Measurements from ENCODE around the gene B4GALT6. TPM values are rescaled to one million over a fixed set of nuclear protein-coding genes. Genes with fewer than 3 reads are reported as not detected.

B4GALT6 gene
- total and polyA plus RNA-seq, 2 of the 13 experiments (the other 11 are each of a cell fraction or from before 2014, with no cell fraction given) = 1.9 to 3.3 TPM

DNA sequence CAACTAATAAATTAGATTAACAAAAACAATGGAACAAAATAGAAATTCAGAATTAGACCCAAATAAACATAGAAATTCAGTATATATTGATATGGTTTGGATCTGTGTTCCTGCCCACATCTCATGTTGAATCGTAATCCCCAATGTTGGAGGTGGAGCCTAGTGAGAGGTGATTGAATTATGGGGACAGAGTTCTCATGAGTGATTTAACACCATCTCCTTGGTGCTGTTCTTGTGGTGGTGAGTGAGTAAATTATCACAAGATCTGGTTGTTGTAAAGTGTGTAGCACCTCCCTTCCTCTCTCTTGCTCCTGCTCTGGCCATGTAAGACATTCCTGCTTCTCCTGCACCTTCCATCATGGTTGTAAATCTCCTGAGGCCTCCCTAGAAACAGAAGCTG, 16.6 kb upstream of the B4GALT6 start:
- in situ Hi-C loops (cut with HindIII; ENCODE audit: extremely low pct_ligation_motif_present, low pct_unique_long_range_greater_than_20kb) = no loop called here
- BruUV-seq (replicated peaks) = no TSS peak
- no peak overlapping the region for H3K9ac ChIP-seq (ENCODE audit: insufficient read depth, low read depth, low read length)
- no peak for DNase-seq (ENCODE audit: low spot score)
- no peak overlapping the region for H2AFZ ChIP-seq (ENCODE audit: low read length)
- no peak overlapping the region for H3K27ac ChIP-seq (ENCODE audit: extremely low read length, insufficient read depth, low read length)
- FAIRE-seq = no peak
- no peak overlapping the region for H3K4me2 ChIP-seq (ENCODE audit: low read depth, low read length)
- TF ChIP-seq, protein P1, sequence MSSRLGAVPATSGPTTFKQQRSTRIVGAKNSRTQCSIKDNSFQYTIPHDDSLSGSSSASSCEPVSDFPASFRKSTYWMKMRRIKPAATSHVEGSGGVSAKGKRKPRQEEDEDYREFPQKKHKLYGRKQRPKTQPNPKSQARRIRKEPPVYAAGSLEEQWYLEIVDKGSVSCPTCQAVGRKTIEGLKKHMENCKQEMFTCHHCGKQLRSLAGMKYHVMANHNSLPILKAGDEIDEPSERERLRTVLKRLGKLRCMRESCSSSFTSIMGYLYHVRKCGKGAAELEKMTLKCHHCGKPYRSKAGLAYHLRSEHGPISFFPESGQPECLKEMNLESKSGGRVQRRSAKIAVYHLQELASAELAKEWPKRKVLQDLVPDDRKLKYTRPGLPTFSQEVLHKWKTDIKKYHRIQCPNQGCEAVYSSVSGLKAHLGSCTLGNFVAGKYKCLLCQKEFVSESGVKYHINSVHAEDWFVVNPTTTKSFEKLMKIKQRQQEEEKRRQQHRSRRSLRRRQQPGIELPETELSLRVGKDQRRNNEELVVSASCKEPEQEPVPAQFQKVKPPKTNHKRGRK (CRISPR knock-in tag; IDR thresholded peaks at IDR 0.05) = no peak
- TF ChIP-seq, protein P2, sequence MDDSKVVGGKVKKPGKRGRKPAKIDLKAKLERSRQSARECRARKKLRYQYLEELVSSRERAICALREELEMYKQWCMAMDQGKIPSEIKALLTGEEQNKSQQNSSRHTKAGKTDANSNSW (CRISPR knock-in tag; IDR thresholded peaks at IDR 0.05; ENCODE audit: borderline replicate concordance) = no peak
- TF ChIP-seq ZNF780A (CRISPR knock-in tag; IDR thresholded peaks at IDR 0.05) (no peak), CHD2 (IDR thresholded peaks at IDR 0.05; ENCODE audit: low read depth, low read length) (no peak), ZNF101 (CRISPR knock-in tag; IDR thresholded peaks at IDR 0.05; ENCODE audit: borderline replicate concordance, low read depth) (no peak), ZNF768 (CRISPR knock-in tag; IDR thresholded peaks at IDR 0.05) (no peak)
- no peak for ATAC-seq
- CTCF ChIA-PET (ENCODE audit: low intra/inter-chr PET ratio, low total read pairs) = no interaction called here
- H3K4me1 ChIP-seq (ENCODE audit: insufficient read depth, low read length) = no peaks in the 10 kb centered on the region; the same call in 1 of the 2 replicates
- H3K9me3 ChIP-seq (ENCODE audit: low read length) = peaks cover 6% of the 10 kb centered on the region; the same call in 1 of the 2 replicates
- H3K27me3 ChIP-seq (ENCODE audit: control insufficient read depth in 1 of 2, insufficient read depth in 2 of 2, low read length in 2 of 2) = no peaks in the 10 kb centered on the region
- no peaks in the 10 kb centered on the region for H3K36me3 ChIP-seq (replicated peaks in 1 of 2; ENCODE audit: control insufficient read depth in 1 of 2, insufficient read depth in 2 of 2, low read length in 2 of 2)
- POLR2A ChIA-PET = no interaction called here
- no peak overlapping the region for H3K4me3 ChIP-seq (replicated peaks in 1 of 3; ENCODE audit: insufficient read depth in 1 of 3, low read depth in 2 of 3, low read length in 3 of 3)
- intact Hi-C loops (cut with micrococcal nuclease; ENCODE audit: unreplicated experiment) = no loop called here
- no peaks in the 10 kb centered on the region for H4K20me1 ChIP-seq (ENCODE audit: insufficient read depth, low read length)
- 0% methylated on average over 1 of the region's 1 CpG for WGBS (ENCODE audit: low lambda C conversion rate)
- no peaks in the 10 kb centered on the region for H3K79me2 ChIP-seq (ENCODE audit: insufficient read depth, low read length)

Data from HepG2 (cell line).